HepG2 (cell line): ENCODE measurements around the gene RIPOR3. TPM values are rescaled to one million over a fixed set of nuclear protein-coding genes. Genes with fewer than 3 reads are reported as not detected.

Experiments
- ATF1 ChIP-seq: IDR thresholded peaks from 2 replicates; pipeline ENCODE4 v1.6.1; 2016; ENCODE audit warnings: mild to moderate bottlenecking, control low read depth
- FOXP1 ChIP-seq, 2 experiments: fragments of 450-650 bp in 1 of 2; IDR thresholded peaks; 2 replicates each; pipeline ENCODE4 v1.6.1; 2017 to 2018; ENCODE audit warnings: antibody characterized with exemption in 1 of 2
- HNRNPL ChIP-seq: fragments of 200-400 bp; formaldehyde crosslinking; IDR thresholded peaks from 2 replicates; pipeline ENCODE4 v1.6.1; 2017; ENCODE audit warnings: mild to moderate bottlenecking, low read depth, low read length
- PLRG1 ChIP-seq: fragments of 450-650 bp; conservative IDR thresholded peaks from 2 replicates; pipeline ENCODE4 v1.6.1; 2016
- RBM39 ChIP-seq: fragments of 200-400 bp; formaldehyde crosslinking; IDR thresholded peaks from one replicate; pipeline ENCODE4 v1.6.1; 2018; ENCODE audit warnings: antibody characterized with exemption, mild to moderate bottlenecking, low read depth, low read length; ENCODE audit not compliant: poor library complexity, severe bottlenecking
- SRSF9 ChIP-seq: fragments of 200-400 bp; formaldehyde crosslinking; IDR thresholded peaks from 2 replicates; pipeline ENCODE4 v1.6.1; 2018; ENCODE audit warnings: borderline replicate concordance, mild to moderate bottlenecking, low read depth, low read length; ENCODE audit not compliant: insufficient read depth, poor library complexity, severe bottlenecking
- YEATS4 ChIP-seq: sonication (generic); formaldehyde crosslinking; IDR thresholded peaks from 2 replicates; pipeline ENCODE4 v1.4.0; 2020; ENCODE audit warnings: missing genetic modification reagents, borderline replicate concordance
- ZKSCAN5 ChIP-seq: sonication (generic); formaldehyde crosslinking; IDR thresholded peaks from 2 replicates; pipeline ENCODE4 v1.5.1; 2020; ENCODE audit warnings: mild to moderate bottlenecking, missing genetic modification reagents
- ZNF207 ChIP-seq: fragments of 450-650 bp; IDR thresholded peaks from 2 replicates; pipeline ENCODE4 v1.6.1; 2016; ENCODE audit warnings: antibody characterized with exemption, borderline replicate concordance
- ZSCAN29 ChIP-seq: sonication (generic); formaldehyde crosslinking; conservative IDR thresholded peaks from 2 replicates; pipeline ENCODE4 v1.4.0; 2020; ENCODE audit warnings: mild to moderate bottlenecking, missing genetic modification reagents
- polyA plus RNA-seq, 8 experiments: library from polyadenylated mRNA; depleted of rRNA in 3 of 8; stranded (reverse) in 7 of 8; unstranded in 1 of 8; fragments of >200 nt; fragmentation: Illumina TruSeq in 4 of 8; extraction: Trizol in 4 of 8; gene quantifications; 2 replicates each; pipeline versions ENCODE4 v1.2.1 to v1.2.3, GENCODE V29; 2011 to 2016; ENCODE audit warnings: low read depth in 4 of 8, missing spikeins in 1 of 8, mixed read lengths in 1 of 8; ENCODE audit not compliant: insufficient read depth in 1 of 8
- total RNA-seq, 5 experiments: library from RNA; depleted of rRNA; stranded (reverse); fragments of >200 nt; fragmentation: Illumina TruSeq; extraction: Trizol; gene quantifications; 2 replicates each; pipeline ENCODE4 v1.2.3, GENCODE V29; 2016; ENCODE audit warnings: low read depth in 1 of 5
- TF ChIP-seq, protein P1 (sequence below): sonication (generic); formaldehyde crosslinking; IDR thresholded peaks from 2 replicates; pipeline ENCODE4 v1.8.1; 2023; ENCODE audit warnings: missing genetic modification reagents, mild to moderate bottlenecking, borderline replicate concordance
- TF ChIP-seq, protein P2 (sequence below): sonication (generic); formaldehyde crosslinking; IDR thresholded peaks from 2 replicates; pipeline ENCODE4 v1.5.0; 2020; ENCODE audit warnings: mild to moderate bottlenecking, missing genetic modification reagents
- TF ChIP-seq, protein P3 (sequence below): sonication (generic); formaldehyde crosslinking; IDR thresholded peaks from 2 replicates; pipeline ENCODE4 v1.5.0; 2020; ENCODE audit warnings: missing genetic modification reagents, mild to moderate bottlenecking, borderline replicate concordance
- TF ChIP-seq, protein P4 (sequence below): sonication (generic); formaldehyde crosslinking; IDR thresholded peaks from 2 replicates; pipeline ENCODE4 v1.4.0; 2020; ENCODE audit warnings: missing genetic modification reagents
- TF ChIP-seq, protein P5 (sequence below): sonication (generic); formaldehyde crosslinking; IDR thresholded peaks from 2 replicates; pipeline ENCODE4 v1.8.1; 2022; ENCODE audit warnings: mild to moderate bottlenecking, missing genetic modification reagents

The RIPOR3 gene
- total and polyA plus RNA-seq, 2 of the 13 experiments (the other 11 are each of a cell fraction or from before 2014, with no cell fraction given): 0.18 TPM; not detected in 1

DNA sequence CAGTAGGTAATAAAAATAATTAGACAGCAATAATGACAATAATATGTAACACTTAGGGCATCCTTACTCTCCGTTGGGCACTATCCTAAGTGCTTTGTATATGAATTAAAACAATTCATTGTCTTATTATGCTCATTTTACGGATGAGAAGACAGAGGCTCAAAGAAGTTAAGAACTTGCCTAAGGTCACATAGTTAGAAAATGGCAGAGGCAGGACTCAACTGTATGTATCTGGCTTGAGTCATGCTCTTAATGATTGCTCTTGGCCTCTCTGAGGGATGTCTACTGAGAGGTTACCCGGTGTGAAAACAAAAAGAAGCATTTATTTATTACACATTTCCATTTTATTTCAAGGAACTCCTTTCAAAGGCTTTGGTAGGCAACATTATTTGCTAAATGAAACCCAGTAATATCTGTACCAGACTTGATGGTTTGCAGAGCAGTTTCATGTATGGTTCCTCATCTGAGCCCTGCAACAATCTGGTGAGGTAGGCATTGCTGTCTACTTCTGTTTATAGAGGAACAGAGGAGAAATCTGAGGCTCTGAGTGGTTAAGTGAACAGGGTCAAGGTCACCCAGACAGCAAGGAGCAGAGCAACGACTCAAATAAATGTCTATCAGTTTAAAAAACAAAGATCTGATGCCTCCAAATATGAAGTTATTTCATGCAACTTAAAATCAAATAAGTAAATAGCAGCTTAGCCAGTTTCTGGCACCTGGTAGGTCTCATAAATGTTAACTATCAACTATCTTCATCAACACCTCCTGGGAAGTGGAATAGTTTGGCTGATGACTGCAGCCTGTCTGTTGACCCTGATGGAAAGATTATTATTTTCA lies 35.8 kb upstream of the RIPOR3 start (continued):
- no peak for TF ChIP-seq ZNF207
- no peak for TF ChIP-seq PLRG1
- TF ChIP-seq, protein P1, sequence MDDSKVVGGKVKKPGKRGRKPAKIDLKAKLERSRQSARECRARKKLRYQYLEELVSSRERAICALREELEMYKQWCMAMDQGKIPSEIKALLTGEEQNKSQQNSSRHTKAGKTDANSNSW (CRISPR knock-in tag): no peak
- no peak for TF ChIP-seq SRSF9
- no peak for TF ChIP-seq HNRNPL
- TF ChIP-seq, protein P2, sequence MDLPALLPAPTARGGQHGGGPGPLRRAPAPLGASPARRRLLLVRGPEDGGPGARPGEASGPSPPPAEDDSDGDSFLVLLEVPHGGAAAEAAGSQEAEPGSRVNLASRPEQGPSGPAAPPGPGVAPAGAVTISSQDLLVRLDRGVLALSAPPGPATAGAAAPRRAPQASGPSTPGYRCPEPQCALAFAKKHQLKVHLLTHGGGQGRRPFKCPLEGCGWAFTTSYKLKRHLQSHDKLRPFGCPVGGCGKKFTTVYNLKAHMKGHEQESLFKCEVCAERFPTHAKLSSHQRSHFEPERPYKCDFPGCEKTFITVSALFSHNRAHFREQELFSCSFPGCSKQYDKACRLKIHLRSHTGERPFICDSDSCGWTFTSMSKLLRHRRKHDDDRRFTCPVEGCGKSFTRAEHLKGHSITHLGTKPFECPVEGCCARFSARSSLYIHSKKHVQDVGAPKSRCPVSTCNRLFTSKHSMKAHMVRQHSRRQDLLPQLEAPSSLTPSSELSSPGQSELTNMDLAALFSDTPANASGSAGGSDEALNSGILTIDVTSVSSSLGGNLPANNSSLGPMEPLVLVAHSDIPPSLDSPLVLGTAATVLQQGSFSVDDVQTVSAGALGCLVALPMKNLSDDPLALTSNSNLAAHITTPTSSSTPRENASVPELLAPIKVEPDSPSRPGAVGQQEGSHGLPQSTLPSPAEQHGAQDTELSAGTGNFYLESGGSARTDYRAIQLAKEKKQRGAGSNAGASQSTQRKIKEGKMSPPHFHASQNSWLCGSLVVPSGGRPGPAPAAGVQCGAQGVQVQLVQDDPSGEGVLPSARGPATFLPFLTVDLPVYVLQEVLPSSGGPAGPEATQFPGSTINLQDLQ: no peak
- no peak for TF ChIP-seq FOXP1 (IDR thresholded peaks at IDR 0.05)
- TF ChIP-seq FOXP1 (CRISPR knock-in tag; IDR thresholded peaks at IDR 0.05): 0 out of 2 replicates have a peak, but pooled peaks have one; percentile 2
- TF ChIP-seq, protein P3, sequence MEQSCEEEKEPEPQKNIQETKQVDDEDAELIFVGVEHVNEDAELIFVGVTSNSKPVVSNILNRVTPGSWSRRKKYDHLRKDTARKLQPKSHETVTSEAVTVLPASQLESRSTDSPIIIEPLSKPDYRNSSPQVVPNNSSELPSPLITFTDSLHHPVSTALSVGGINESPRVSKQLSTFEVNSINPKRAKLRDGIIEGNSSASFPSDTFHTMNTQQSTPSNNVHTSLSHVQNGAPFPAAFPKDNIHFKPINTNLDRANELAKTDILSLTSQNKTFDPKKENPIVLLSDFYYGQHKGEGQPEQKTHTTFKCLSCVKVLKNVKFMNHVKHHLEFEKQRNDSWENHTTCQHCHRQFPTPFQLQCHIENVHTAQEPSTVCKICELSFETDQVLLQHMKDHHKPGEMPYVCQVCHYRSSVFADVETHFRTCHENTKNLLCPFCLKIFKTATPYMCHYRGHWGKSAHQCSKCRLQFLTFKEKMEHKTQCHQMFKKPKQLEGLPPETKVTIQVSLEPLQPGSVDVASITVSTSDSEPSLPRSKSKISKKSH (CRISPR knock-in tag): no peak
- TF ChIP-seq, protein P4, sequence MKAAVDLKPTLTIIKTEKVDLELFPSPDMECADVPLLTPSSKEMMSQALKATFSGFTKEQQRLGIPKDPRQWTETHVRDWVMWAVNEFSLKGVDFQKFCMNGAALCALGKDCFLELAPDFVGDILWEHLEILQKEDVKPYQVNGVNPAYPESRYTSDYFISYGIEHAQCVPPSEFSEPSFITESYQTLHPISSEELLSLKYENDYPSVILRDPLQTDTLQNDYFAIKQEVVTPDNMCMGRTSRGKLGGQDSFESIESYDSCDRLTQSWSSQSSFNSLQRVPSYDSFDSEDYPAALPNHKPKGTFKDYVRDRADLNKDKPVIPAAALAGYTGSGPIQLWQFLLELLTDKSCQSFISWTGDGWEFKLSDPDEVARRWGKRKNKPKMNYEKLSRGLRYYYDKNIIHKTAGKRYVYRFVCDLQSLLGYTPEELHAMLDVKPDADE (CRISPR knock-in tag): no peak
- no peak for TF ChIP-seq ATF1 (CRISPR knock-in tag)
- TF ChIP-seq ZKSCAN5 (CRISPR knock-in tag): no peak
- TF ChIP-seq RBM39: no peak
- TF ChIP-seq, protein P5, sequence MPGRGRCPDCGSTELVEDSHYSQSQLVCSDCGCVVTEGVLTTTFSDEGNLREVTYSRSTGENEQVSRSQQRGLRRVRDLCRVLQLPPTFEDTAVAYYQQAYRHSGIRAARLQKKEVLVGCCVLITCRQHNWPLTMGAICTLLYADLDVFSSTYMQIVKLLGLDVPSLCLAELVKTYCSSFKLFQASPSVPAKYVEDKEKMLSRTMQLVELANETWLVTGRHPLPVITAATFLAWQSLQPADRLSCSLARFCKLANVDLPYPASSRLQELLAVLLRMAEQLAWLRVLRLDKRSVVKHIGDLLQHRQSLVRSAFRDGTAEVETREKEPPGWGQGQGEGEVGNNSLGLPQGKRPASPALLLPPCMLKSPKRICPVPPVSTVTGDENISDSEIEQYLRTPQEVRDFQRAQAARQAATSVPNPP (CRISPR knock-in tag): no peak
- TF ChIP-seq YEATS4 (CRISPR knock-in tag): peak; percentile 45; the same call in 1 of the 2 replicates
- no peak for TF ChIP-seq ZSCAN29
